Activated CD4-positive, CD25-positive, alpha-beta regulatory T cell treated with anti-CD3 and anti-CD28 coated beads, Interleukin-2, amount 50 U/mL, for 16 hours (primary cell): ENCODE results near the gene FANCC.
A peak's percentile ranks its signal among the peaks of the same experiment; 100 is the strongest.

ENCODE experiments used
- DNase-seq: peaks from one replicate; pipeline ENCODE4 v3.0.0-alpha.2; 2020; ENCODE audit warnings: low read depth, low spot score

Gene FANCC, protein sequence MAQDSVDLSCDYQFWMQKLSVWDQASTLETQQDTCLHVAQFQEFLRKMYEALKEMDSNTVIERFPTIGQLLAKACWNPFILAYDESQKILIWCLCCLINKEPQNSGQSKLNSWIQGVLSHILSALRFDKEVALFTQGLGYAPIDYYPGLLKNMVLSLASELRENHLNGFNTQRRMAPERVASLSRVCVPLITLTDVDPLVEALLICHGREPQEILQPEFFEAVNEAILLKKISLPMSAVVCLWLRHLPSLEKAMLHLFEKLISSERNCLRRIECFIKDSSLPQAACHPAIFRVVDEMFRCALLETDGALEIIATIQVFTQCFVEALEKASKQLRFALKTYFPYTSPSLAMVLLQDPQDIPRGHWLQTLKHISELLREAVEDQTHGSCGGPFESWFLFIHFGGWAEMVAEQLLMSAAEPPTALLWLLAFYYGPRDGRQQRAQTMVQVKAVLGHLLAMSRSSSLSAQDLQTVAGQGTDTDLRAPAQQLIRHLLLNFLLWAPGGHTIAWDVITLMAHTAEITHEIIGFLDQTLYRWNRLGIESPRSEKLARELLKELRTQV

DNA sequence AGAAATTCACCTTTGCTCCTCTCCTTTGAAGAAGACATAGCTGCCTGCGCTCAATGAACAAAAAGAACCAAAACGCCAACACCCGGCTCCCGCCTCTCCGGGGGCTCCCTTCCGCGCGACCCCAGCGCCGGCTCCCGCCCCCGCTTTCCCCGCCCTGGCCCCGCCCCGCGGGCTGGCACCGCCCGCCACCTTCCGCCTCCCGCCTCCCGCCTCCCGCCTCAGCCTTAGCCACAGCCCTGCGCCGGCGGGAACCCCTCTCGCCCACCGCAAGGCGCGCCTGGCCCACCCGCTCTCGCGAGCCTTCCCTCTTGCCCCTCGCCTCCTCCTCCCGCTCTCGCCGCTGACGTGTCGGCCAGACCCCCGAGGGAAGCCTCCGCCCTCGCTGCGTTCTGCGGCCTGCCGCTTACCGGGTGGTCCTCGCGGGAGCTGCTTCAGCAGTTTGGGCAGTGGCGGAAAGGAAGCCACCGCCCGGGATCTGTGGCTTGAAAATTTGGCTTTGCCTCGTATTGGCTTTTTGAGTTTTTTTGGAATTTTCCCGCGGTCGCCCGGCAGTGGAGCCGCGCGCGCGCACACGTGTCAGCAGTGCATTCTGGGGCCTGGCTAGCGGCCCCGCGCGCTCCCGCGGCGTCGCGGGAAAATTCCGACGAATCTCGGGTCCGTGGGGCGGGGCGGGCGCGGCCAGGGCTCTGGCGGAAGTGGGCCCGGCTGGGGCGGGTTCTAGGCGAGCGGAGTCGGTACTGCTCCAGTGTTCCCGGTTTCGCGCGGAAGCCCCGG, at the start of gene FANCC:
TSS of gene FANCC (minus strand) at position 591 of the 774 bp plus-strand sequence. CDS start 68,418 bp downstream, outside the sequence.
- peak; percentile 71 for DNase-seq

DNA sequence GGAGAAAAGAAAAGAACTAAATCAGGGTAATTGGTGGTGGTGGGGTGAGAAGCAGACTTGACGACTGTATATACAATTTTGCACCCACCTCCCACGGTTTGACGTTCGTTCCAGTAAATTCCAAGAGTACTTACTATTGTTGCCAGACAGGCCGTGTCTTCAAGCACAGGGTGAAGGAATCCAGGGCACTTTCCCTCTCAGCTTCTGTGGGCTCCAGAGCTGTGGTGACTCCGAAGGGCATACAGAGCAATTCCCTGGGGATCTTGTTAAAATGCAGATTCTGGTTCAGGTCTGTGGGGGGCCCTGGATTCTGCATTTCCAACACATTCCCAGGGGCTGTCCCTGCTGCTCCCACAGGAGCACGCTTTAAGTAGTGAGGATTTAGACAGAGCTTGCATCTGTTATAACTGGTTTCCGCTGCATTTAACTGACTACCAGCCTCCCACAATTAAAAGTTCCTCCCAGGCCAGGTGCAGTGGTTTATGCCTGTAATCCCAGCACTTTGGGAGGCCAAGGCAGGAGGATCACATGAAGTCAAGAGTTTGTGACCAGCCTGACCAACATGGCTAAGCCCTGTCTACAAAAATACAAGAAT, 49.3 kb upstream of the FANCC start:
- no peak for DNase-seq

DNA sequence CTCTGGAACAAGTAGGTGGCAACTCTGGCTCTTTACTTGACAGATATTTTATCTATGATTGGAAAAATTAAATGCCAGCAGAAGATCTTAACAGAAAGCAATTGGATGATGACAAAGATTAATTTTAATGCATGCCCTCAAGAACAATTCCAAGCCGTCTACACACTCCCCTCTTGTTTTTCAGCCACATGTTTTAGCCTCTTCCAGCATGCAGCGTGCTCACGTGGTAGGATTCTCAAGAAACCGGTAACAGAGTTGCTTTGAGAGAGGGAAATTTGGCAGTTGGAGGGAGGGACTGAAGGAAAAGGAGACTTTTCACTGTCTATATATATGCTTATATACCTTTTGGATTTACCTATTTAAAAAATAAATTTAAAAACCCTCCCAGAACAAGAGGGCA, 48.3 kb upstream of the FANCC start:
- no peak for DNase-seq

DNA sequence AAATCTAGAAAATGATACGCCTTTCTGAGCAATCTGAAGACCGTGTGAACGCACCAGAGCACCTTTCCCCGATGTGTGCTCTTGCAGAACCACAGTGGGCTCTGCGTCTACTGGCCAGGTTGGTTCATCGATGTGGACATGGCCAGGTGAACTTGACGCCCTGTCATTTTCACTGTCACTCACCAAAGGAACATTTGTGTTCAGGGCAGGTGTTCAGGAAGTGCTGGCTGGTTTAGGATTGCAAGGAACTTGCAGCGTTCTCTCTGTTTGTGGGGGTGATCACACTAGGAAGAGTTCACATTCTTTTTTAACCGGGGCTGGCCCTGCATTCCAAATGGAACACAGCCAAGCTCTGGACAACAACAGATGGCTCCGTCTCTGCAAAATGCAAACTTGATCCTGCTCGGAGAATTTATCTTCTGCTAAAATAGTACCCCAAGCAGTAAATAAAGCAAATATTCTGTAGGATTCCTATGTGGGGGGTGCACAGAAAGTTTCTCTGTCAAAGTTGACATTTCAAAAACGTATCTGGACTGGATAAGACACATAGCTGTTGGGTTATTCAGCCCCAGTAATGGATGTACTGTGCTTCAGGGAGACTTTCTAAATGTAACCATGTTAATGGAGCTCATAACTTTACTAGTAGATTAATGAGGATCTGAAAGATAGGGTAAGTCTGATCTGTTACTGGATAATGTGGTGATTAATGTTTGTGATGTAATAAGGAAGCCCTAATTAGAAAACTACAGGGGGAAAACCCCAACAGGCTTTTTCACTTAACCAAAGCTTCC, 45.7 kb upstream of the FANCC start:
- no peak for DNase-seq

DNA sequence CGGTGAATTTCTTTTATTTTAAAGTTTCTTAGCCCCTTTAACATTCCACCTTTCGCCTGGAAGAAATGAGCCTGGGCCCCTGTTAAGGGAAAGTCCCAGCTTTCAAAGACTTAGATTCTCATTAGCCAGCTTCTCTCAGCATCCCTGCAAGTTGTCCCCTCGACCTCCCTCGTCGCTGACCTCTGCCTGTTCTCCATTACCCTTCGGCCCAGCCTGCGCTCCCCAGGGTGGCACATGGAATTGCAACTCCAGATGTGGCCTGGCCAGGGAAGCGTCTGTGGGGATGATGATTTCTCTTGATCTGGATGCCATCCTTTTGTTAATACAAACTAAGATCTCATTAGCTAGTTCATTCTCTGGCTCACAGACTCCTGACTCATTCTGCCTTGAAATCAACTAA, 43.4 kb upstream of the FANCC start:
- no peak for DNase-seq

DNA sequence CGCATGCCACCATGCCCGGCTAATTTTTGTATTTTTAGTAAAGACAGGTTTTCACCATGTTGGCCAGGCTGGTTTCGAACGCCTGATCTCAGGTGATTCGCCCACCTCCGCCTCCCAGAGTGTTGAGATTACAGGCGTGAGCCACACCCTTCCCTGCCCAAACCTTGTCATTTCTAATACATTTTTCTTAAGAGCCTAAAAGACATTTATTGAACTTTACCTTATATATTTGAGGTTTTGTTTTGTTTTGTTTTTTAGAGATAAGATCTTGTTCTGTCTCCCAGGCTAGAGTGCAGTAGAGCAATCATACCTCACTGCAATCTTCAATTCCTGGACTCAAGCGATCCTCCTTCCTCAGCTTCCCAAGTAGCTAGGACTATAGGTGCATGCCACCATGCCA, 39.8 kb upstream of the FANCC start:
- no peak for DNase-seq

DNA sequence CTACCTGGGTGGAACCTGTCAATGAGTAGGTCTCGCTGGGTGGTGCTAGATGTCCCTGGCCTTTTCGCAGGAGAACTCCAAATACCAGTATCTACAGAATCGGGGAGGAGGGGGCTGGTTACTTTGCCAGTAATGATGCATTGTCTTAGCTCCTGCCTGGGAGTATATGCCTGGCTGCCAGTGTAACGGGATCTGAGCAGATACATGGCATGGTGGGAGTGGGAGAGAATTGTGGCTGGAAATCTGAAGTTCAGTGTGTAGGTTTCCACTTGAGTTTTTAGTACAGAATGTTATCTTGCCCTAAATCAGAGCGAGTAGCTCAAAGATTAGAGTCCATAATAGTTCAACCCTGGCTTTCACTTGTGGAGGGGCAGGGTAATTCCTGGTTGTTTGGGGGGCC, 38.0 kb upstream of the FANCC start:
- DNase-seq, result no peak

DNA sequence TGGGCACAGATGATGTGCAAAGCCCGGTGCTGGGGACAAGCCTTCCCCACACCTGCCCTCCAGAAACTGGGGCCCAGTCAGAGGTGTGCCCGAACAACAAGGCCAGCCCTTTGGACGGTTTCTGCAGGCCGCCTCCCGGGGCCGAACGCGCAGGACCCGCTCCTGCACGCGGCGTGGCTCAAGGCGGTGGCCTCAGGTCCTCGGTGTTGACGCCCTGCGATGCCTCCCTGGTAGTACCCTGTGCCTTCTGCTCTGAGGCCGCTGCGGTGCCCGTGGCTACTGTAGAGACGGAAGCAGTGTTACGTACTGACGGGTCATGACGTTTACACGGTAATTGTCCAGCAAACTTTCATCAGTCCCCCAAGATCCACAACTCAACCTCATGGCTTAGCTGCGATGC, 33.5 kb upstream of the FANCC start:
- no peak for DNase-seq

DNA sequence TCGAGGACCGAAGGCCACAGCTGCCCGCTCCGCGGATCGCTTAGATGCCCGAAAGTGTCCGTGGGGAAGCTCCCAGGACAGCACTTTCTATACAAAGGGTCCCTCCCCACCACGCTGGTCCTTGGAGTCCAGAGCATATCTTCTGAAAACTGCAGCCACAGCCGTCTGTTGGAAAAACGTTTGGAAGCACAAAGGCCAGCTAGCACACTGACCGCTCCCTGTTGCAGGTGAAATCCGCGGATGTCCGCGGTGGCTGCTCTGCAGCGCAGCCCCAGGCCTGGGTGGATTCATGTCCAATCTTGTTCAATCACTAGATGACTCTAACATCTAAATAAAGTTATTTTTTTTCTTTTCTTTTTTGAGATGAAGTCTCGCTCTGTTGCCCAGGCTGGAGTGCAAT, 32.8 kb upstream of the FANCC start:
- DNase-seq, result no peak

DNA sequence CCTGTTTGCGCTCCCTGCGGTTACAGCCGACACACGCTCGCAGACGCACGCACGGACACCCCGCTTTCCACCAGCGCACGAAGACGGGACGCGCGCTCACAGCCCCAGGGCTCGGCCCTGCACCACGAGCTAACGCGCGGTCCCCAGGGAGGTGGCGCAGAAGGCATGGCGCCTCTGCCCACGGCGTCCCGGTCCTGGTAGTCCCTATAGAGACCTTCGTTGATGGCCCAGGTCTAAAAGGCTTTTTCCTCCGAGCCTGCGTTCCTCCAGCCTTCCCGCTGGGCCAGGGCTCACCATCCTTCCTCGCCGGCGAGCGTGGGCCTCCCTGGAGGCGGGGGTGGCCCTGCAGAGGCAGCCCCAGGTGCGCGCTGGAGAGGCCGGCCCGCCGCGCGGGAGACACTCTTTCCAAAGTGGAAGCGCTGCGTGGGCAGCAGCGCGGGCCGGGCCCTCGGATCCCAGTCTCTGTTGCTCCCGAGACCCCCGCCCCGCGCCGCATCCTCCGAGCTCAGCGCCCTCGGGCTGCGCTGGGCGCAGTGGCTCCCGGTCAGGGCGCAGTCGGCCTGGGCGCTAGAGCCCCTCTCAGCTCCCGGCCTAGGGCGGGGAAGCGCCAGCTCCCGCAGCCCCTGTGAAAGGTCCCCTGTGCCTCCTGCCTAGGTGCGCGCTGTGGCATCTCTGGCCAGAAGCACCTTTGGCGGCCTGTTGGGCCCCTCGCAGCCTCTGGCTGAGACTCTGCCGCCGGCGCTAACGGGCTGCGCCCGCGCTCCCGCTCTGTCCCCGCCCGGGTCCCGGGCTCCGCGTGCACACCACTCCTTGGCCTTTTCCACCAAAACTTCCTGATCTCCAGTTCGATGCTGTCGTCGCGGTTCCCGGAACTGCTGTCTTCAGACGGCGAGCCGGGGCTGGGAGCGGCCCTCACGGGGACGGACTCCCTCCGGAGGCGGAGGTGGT, 31.9 kb upstream of the FANCC start:
- DNase-seq, result no peak

DNA sequence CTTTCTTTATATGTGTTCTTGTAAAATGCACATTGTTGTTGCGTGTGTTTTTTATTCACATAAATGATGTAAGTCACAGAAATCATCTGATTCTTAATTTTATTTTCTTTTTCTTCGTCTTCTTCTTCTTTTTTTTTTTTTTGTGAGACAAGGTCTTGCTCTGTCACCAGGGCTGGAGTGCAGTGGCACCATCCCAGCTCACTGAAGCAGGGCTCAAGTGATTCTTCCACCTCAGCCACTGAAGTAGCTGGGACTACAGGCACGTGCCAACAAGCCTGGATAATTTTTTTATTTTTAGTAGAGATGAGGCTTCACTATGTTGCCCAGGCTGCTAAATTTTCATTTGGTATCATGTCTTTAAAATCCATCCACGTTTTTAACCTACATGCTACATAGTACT, 28.5 kb upstream of the FANCC start:
- DNase-seq, result no peak

DNA sequence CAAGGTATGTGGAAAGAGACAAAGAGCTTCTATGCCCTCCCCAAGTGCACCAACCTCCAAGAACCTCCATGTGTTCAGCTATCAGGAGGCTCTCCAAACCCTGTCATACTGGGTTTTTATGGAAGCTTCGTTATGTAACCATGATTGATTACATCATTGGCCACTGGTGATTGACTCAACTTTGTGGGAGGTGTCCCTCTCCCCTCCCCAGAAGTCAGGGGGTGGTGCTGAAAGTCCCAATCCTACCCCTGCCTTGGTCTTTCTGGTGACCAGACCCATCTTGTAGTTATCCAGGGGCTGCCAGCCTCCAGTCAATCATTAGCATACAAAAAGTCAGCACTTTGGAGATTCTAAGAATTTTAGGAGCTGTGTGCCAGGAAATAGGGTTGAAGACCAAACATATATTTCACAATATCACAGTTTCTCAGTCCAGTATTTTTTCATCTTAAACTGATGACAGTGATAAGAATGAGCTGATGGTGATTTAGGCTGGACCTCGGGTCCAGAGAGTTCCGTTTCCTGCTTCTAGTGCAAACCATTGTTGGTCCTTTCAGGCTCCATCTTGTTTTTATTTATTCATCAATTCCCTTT, 27.3 kb upstream of the FANCC start:
- no peak for DNase-seq

DNA sequence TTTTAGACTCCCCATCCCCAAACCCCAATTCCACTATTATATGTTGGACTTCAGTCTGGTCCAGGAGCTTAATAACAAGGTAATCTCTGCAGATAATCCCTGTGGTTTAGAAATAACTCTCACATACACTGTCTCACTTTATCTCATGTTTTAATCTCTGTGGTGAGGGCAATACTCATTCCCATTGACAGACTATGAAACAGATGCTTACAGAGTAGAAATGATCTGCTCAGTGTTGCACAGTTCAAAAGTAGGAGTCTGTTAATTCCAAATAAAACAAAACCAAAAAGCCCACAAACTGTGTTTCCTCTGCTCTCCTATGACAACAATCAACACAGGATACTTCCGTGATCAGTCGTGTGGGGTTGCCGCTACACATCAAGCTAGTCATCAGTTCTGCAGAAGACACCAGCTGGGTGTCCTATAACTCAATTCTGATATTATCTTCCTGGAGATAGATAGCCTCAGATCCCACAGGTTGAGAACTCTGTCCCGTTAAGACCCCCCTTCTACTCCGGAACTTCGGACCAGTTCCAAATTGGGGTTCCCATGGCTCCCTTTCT, 26.3 kb upstream of the FANCC start:
- DNase-seq, result no peak

DNA sequence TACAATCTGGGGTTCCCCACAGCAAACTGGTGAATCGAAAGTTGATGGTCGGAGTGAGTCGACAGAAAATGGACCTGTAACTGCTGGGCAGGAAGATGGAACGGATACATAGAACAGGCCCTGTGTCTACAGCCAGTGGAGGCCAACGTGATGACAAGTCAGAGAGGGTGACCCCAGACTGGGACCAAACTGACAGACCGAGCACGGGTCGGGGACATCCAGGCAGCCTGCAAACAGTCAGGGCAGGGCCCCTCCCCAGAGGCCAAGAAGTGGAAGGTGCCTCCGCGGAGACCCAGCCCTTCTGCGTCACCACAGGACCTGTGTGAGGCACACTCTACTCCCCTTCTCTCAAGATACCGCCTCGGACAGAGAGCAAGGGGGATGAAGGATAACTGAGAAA, 25.1 kb upstream of the FANCC start:
- DNase-seq, result no peak

DNA sequence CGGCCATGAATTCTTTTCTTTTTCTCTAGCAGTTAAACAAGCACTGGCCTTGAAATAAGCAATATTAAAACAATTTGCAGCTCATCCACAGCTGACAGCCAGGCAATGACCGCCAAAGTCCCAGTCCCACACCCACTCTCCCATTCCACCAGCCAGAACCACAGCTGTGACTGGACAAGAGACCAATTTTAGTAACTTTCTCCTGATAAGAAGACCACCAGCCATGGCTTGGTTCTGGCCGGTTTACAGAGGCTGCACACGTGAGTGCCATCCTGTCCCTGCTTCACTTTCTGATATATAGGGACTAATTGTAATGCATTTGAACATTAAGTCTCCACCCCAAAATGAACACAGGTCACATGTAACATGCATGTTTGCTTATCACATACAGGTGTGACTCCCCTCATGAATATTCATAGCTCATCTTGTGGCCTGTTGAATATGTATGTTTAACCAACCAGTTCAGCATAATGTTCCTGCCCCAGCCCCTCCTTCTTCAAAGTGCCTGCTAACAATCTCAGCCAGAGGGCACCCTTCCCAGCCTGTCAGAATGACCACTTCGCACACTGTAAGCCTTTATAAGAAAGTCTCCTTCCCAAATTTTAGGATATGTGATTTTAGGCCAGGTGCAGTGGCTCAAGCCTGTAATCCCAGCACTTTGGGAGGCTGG, 23.9 kb upstream of the FANCC start:
- no peak for DNase-seq

DNA sequence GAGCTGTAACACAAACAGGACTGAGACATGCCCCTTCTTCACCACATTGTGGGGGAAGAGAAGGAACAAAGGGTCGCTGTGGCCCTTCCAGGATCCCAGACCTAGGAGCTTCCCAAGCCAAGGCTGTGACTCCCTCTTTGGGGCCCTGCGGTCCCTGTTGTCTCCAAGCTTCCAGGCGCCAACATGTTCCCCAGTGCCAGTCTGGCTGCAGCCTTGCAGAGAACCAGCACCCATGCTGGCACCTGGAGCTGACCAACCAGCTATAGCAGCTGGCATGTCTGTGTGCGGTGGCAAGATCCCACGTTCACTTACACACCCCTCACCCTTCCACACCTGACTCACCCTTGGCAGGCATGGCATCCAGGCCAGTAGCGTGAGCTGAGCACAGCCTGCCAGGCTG, 20.7 kb upstream of the FANCC start:
- no peak for DNase-seq

DNA sequence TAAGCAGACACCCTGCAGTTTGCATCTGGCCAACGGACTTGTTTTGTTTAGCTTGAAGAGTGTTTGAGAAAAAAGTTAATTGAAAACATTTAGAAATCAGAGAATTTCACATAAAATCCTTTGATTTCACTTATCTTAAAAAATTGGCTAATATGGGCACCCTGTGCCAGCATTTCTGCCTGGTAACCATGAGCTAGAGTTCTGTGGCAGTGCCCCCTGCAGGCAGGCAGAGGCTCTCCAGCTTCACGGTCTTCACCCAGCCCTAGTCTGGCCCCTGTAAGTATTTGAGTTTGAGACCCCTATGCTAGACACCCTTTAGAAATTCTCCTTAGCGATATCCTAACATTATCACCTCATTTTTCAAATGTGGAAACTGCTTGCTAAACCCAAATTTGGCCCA, 18.8 kb upstream of the FANCC start:
- no peak for DNase-seq

DNA sequence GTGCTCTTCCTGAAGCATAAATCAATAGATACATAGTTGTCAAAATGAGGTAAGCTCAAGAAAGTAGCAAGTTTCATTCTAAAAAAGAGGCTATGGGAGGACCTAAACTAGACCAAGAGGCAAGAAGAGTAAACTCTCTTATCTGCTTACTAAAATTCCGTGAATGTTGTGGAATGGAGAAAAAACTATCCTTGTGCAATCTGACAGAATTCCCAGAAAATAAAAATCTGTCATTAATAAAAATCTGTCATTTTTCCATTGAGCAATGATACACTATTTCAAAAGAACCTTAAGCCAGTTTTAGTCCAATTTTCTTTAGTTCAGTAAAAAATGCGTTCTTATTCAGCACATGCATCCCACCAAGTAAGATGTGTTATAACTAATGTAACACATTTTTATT, 15.9 kb upstream of the FANCC start:
- DNase-seq, result no peak

DNA sequence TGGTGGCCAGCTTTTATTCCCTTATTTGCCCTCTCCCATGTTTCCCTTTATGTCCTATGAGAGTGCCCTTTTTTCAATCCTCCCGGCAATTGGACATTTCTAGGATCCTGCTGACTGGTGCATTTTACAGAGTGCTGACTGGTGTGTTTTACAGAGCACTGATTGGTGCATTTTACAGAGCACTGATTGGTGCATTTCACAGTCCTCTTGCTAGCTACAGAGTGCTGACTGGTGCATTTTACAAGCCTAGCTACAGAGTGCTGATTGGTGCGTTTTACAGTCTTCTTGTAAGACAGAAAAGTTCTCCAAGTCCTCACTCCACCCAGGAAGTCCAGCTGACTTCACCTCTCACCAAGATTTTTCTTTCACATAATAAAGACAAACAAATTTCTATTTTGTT, 15.4 kb upstream of the FANCC start:
- no peak for DNase-seq
